GM21529 (cell line): ENCODE data around the gene ALDH1L1.

Experiments used
- ATAC-seq: cut with Tn5 transposase; IDR thresholded peaks from one replicate; pipeline ENCODE4 v1.9.1; 2021; ENCODE audit not compliant: unreplicated experiment

The ALDH1L1 gene

DNA sequence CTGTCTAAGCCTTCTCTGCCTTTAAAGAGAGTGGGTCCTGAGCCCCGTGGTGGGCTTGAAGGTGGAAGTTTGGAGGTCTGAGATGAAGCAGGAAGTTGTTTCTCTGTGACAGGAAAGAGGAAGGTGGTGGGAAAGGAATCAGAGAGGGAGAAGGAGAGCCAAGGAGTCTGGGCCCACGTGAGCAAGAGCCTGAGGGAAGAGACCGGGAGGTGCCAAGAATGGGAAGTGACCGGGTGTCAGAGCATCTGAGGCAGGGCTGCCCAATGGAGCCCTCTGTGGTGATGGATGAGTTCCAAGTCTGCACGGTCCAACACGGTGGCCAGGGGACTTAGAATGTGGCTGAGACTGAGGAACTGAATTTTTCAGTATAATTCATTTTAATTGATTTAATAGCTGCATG is 24.6 kb downstream of the ALDH1L1 start:
- ATAC-seq, result no peak

GRCh38 chr3:126155280-126155640 is 25.1 kb downstream of the ALDH1L1 start:
- no peak for ATAC-seq

- ATAC-seq, result no peak
These were observed 25.8 kb downstream of the ALDH1L1 start for GRCh38 chr3:126154391-126155279.

GRCh38 chr3:126153695-126154360 is 26.6 kb downstream of the ALDH1L1 start:
- no peak for ATAC-seq

DNA sequence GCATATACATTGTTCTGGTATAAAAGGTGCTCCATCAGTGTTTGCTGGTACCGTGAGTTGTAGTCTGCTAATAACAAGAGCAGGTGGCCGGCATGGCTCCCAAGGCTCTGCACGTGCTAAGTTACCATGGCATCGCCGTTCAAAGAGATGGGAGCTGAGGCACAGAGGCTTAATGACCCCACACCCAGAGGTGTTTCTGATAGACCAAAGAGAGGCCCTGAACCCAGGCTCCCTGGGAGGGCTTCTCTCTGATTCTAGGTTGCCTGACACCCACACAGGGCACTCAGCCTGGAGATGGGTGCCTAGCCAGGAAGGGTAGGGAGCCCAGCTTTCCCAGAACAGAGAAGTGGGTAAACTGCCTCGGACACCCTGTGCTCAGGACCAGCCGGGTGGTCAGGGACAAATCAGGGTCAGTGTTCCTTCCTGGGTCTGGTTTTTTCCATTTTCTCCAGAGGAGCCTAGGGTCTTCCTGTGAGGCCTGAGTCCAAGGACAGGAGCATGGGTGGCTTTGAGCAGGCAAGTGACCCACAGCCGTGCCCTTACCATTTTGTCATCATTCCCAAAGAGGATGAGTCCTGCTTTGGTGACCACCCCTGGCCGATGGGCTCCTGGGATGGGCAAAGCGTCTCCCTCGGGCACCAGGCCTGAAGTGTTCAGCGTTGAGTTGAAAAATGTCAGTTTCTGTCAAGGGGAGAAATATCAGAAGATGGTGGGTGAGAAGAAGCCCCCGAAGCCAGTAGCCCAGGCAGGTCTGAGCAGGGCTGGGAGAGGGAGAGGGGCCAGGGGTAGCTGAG is 27.3 kb downstream of the ALDH1L1 start:
- ATAC-seq, result no peak

DNA sequence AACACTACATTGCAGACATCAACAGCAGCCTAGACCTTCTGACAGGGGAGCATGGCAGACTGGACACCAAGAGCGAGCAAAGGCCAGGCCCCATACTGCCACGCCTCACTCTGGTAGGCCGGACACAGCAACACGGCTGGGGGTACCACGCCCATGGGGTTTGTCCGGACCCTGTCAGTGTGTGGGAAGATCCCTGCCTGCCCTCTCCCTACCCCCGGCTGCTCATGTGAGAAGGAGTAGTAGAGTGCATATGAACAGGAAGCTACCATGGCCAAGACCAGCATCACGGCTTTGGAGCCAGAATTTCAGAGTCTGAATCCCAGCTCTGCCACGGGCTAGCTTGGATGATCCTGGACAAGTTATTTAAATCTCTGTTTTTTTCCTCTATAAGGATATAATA is 27.9 kb downstream of the ALDH1L1 start:
- no peak for ATAC-seq

DNA sequence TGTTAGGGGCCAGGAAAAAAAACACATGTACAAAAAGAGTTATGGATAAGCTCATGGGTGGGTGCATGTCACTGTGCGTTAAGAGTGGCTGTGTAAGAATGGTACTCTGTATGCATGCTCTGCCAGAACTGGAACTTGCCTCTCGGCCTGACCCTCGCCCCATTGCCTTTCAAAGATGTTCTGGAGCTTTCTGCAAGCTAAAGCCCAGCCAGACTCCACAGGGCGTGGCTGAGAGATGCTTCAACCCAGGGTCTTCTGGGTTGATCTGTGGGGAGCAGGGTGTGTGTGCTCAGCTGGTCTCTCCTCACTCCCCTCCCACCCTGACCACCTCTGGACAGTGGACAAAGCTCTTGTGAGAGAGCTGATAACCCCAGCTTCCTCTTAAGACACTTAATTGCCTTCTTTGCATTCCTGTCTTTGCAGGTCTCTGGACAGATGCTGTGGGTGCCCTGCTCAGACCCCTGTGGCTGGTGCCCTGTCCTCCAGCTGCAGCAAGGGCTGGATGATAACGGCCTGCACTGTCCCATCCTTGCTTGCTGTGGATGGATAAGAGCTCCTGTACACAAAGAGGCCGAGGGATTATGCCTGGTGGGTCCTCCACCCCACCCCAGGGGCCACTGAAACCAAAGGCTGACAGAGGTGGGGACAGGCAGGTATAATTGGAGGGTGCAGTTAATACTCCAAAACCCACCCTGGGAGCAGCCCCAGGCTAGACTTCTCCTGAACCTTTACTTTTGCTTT is 28.7 kb downstream of the ALDH1L1 start:
- ATAC-seq, result no peak

DNA sequence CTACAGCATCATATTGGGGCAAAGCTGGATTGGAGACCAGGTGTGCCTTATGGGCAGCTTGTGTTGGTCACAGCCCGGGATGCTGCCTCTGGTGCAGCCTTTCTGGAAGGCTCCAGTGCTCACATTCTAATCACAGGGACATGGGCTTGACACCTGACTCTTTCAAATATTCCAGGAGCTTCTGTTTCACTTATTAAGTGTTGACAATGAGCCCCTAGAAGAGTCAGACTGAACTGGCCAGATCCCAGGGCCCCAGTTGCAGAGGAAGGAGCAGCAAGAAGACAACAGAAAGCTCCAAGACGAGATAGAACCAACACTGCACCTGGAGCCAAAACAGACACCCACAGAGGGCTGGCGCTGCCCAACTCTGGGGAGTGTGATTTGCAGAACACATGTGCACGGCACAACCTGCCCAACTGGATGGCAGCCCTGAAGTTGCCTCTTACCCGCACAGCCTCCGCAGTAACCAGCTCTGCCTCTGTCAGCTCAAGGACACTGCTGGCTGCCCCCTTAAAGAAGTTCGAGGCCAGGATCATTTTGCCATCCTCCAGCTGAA is 30.3 kb downstream of the ALDH1L1 start:
- no peak for ATAC-seq

DNA sequence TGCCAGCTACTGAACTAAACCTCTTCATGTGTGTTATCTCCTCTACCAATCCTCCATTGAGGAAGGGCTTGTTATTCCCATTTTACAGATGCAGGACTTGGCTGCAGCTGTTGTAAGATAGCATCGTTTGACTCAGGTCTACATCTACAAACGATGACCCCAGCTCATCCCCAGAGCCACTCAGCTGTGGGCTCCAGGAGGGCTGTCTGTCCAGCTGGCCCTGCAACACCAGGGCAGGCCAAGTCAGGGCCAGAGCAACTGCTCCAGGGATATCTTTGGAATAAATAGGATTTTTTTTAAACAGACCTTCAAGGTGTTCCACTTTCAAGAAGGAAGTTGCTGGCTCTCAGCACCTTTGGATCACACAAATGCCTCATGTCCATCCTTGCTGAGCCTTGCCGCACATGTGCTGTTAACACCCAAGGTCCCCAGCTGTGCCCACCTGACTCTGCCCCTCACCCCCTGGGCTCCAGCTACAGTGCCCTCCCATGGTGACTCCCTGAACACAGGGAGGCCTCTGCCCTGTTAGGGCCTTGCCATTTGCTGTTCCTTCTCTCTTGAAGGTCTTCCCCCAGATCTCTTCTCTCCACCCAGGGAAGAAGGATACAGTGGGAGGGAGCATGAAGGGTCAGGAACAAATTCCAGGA is 31.0 kb downstream of the ALDH1L1 start:
- ATAC-seq, result no peak

DNA sequence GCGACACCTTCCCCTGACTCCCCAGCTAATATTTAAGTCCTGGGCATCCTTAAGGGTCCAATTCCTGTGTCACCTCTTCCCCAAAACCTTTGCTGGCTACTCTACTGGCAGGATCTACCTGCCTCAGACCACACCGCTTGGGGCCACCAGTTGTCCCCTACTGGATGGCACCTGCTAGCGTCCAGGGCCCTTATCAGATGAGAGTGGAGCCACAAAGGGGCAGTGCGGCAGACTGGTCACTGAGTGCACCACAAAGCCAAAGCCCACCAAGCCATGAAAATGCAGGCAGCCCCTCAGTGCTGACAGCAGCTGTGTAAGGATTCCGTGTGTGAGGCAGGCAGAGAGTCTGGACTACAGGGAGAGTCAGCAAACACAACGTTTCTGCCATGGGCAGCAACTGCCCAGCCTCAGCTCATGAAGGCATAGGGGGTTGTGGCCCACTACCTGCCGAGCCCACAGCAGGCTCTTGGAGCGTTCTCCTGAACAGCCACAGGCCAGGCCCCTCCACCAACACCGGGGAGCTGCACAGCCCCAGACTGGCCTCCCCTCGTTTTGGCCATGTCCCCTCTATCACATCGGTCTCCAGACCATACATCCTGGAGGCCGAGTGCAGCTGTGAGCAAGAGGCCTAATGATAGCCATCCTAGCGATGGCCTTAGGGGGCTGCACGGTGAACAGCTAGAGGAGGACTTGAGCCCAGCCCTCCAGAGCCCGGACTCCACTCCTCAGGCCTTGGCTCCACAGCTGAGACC is 32.3 kb downstream of the ALDH1L1 start:
- ATAC-seq, result no peak

GRCh38 chr3:126147147-126147931 is 33.0 kb downstream of the ALDH1L1 start:
- ATAC-seq, result no peak

DNA sequence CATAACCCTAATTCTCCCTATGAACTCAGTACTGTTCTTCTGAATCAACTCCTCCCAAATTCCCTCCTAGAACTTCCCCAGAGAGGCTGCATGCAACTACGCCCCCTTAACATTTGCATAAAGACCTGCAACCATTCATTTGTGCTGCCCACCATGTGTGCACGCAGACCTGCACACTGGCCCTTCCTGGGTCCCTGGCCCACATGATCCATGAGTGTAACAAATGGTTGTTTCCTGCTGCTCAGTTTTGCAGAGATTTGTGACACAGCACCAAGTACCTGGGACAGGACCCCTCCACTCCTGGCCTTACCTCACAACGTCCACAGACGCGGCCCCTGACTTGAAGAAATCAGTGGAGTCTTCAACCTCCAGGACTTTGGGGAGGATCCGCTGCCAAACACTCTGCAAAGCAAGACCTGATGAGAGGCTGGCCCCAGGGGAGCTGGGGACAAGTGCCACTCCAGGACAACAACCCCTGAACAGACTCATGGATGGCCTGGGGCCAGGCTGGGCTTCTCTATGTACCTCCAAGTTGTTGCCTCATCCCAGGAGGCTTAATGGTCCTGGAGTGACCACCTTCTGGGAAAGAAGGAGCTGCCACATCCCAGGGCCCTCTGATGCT is 33.8 kb downstream of the ALDH1L1 start:
- no peak for ATAC-seq

DNA sequence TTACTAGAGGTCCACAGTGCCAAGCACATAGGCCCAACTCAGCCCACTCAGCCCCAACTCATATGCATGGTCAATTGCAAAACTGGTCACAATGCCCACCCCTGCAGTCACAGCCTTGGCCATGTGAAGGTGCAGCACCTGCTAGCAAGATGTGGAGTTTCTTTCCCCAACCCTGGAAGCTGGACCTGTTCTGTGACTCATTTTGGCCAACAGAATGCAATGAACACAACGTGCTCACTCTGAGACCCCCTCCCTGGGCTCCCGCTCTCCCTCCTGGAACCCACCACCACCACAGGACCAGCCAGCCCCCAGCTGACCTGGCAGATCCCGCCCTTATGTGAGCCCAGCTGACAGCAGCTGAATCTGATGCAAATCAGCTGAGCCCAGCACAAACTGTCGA is 34.4 kb downstream of the ALDH1L1 start:
- ATAC-seq, result no peak

DNA sequence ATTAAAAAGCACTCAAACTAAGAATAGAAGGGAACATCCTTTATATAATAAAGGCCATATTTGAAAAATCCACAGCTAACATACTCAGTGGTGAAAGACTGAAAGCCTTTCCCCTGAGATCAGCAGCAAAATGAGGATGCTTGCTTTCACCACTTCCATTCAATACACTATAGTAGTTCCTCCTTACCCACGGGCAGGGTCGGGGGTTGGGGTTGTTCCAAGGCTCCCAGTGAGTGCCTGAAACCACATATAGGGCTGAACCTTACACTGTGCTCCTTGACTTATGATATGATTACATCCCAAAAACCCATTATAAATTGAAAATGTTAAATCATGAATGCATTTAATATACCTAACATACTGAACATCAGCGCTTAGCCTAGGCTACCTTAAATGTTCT is 37.7 kb downstream of the ALDH1L1 start:
- no peak for ATAC-seq

- no peak for ATAC-seq
These were observed 42.8 kb downstream of the ALDH1L1 start for GRCh38 chr3:126137490-126138130.

GRCh38 chr3:126136428-126137220 is 43.8 kb downstream of the ALDH1L1 start:
- no peak for ATAC-seq
